ENCODE measurements around the gene YY1. TPM values are rescaled to one million over a fixed set of nuclear protein-coding genes. Genes with fewer than 3 reads are reported as not detected.

YY1 gene
- polyA plus RNA-seq, 1 experiment, result 45.6 TPM

DNA sequence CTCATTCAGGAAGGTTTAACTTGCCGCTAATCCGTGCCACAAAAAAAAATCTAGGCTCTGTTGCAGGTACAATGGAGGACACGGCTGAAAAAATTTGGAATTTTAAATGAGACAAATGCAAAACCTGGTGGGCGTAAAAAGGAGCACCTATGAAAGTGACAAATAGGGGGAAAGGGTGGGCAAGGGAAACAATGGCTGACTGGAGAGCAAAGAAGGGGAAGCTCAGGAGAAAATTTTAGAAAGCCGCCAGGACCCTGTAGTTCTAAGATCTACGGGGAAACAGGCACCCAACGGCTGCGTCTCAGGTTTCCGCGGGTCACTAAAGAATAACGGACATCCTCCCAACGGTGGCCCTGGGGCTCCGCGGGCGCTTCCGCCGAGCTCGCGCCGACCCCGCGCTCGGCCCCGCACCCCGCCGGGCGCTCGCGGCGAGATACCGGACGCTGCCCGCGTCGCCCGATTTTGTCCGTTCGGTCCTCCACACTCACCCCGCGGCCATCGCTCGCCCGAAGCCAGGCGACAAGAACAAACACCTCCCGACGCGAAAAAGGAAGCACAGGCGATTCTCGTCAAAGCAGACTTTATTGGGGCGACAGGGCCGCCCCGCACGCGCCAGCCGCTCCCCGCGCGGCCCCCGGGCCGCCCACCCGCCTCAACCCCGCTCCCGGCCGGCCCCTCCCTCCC is 1.1 kb upstream of the YY1 start:
- ChIA-PET POLR2A (interaction anchor here (0.6 to 1.2 kb wide), 2 partner anchors 23 to 93 kb away, joined by 3 to 4 read pairs; no protein-coding TSS in a partner anchor), CTCF (interaction anchor here (0.5 to 2.2 kb wide), 3 partner anchors 9 to 135 kb away, joined by 3 to 14 read pairs (median 3); no protein-coding TSS in a partner anchor)
- H3K27ac ChIP-seq (ENCODE audit: low read depth, low read length), result peak overlapping the region; percentile 70
- no peaks in the 10 kb centered on the region for H3K27me3 ChIP-seq (ENCODE audit: control insufficient read depth, insufficient read depth, low read length)
- H3K4me3 ChIP-seq (ENCODE audit: low read depth, low read length), result peak overlapping the region; percentile 81
- TF ChIP-seq, protein P1, sequence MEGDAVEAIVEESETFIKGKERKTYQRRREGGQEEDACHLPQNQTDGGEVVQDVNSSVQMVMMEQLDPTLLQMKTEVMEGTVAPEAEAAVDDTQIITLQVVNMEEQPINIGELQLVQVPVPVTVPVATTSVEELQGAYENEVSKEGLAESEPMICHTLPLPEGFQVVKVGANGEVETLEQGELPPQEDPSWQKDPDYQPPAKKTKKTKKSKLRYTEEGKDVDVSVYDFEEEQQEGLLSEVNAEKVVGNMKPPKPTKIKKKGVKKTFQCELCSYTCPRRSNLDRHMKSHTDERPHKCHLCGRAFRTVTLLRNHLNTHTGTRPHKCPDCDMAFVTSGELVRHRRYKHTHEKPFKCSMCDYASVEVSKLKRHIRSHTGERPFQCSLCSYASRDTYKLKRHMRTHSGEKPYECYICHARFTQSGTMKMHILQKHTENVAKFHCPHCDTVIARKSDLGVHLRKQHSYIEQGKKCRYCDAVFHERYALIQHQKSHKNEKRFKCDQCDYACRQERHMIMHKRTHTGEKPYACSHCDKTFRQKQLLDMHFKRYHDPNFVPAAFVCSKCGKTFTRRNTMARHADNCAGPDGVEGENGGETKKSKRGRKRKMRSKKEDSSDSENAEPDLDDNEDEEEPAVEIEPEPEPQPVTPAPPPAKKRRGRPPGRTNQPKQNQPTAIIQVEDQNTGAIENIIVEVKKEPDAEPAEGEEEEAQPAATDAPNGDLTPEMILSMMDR (IDR thresholded peaks at IDR 0.05; ENCODE audit: low read depth, low read length), result no peak
- DNase-seq (ENCODE audit: low read depth, low spot score), result no peak
- no peaks in the 10 kb centered on the region; the same call in 1 of the 2 replicates for H3K9me3 ChIP-seq (ENCODE audit: control insufficient read depth, insufficient read depth, low read length)

DNA sequence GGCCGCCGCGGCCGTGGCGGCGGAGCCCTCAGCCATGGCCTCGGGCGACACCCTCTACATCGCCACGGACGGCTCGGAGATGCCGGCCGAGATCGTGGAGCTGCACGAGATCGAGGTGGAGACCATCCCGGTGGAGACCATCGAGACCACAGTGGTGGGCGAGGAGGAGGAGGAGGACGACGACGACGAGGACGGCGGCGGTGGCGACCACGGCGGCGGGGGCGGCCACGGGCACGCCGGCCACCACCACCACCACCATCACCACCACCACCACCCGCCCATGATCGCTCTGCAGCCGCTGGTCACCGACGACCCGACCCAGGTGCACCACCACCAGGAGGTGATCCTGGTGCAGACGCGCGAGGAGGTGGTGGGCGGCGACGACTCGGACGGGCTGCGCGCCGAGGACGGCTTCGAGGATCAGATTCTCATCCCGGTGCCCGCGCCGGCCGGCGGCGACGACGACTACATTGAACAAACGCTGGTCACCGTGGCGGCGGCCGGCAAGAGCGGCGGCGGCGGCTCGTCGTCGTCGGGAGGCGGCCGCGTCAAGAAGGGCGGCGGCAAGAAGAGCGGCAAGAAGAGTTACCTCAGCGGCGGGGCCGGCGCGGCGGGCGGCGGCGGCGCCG is 381 bp downstream of the YY1 start:
- ChIA-PET CTCF (interaction anchor here (1.6 kb wide), 1 partner anchor 24 kb away, joined by 6 read pairs; no protein-coding TSS in a partner anchor), POLR2A (no interaction called here)
- H3K27ac ChIP-seq (ENCODE audit: low read depth, low read length), result peak overlapping the region; percentile 39
- no peaks in the 10 kb centered on the region; the same call in 1 of the 2 replicates for H3K9me3 ChIP-seq (ENCODE audit: control insufficient read depth, insufficient read depth, low read length)
- no peak for DNase-seq (ENCODE audit: low read depth, low spot score)
- H3K4me3 ChIP-seq (ENCODE audit: low read depth, low read length), result peak overlapping the region; percentile 91
- TF ChIP-seq, protein P1 (IDR thresholded peaks at IDR 0.05; ENCODE audit: low read depth, low read length), result no peak
- no peaks in the 10 kb centered on the region for H3K27me3 ChIP-seq (ENCODE audit: control insufficient read depth, insufficient read depth, low read length)

DNA sequence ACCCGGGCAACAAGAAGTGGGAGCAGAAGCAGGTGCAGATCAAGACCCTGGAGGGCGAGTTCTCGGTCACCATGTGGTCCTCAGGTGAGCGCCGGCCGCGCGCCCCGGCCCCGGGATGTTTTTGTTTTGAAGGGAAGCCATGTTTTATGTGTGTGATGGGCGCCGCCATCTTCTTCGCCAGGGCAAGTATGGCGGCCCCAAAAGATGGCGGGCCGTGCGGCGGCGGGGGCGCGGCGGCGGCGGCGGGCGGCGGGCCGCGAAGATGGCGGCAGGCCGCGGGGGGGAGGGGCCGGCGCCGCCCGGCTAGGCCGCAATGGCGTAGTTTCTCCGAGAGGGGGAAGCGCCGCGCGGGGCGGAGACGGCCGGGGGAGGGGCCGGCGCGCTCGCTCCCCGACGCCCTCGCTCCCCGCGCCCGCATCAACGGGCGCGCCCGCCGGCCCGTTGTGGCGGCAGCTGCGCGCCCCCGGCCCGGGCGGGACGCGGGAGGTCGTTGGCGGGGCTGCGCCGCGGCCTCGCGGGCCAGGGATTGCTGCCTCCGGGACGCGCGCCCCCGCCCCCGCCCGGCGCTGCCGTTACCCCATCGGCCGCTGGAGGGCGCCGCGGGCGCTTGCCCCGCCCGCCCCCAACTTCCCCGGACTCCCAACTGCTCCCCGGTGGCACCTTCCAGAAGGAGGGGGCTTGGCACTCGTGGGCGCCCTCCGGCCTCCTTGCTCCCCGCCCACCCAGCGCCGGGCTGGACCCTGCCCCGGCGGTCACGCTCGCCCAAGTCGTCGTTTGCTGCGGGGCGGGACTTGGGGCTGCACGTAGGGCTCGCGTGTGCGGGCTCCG is 1.1 kb downstream of the YY1 start:
- TF ChIP-seq, protein P1 (IDR thresholded peaks at IDR 0.05; ENCODE audit: low read depth, low read length), result peak; percentile 43
- POLR2A ChIA-PET, result interaction anchor here (1.1 to 1.2 kb wide), 2 partner anchors 22 to 57 kb away, joined by 3 read pairs; no protein-coding TSS in a partner anchor
- no peaks in the 10 kb centered on the region; the same call in 1 of the 2 replicates for H3K9me3 ChIP-seq (ENCODE audit: control insufficient read depth, insufficient read depth, low read length)
- H3K4me3 ChIP-seq (ENCODE audit: low read depth, low read length), result peak overlapping the region; percentile 91
- DNase-seq (ENCODE audit: low read depth, low spot score), result peak; percentile 83
- CTCF ChIA-PET, result interaction anchor here (0.6 to 1.7 kb wide), 17 partner anchors 10 to 270 kb away, joined by 3 to 9 read pairs (median 4); no protein-coding TSS in a partner anchor
- peak overlapping the region; percentile 81 for H3K27ac ChIP-seq (ENCODE audit: low read depth, low read length)
- H3K27me3 ChIP-seq (ENCODE audit: control insufficient read depth, insufficient read depth, low read length), result no peaks in the 10 kb centered on the region

DNA sequence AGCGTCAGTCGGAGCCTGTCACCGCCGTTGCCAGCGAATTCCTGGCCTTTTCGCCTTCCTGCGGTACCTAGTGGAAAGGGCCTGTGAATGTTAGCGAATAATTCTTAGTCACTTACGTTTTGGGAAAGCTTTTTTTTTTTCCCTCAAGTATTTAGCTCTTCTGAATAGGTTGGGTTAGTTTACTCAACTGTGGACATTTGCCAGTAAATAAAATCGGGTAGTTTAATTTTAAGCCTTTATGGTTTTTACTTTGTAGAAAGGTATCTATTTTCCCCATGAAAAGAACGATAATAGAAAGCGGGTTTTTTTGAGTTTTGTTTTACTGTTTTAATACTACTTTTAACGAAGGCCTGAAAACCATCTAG is 1.7 kb downstream of the YY1 start:
- Histone ChIP-seq H3K27me3 (ENCODE audit: control insufficient read depth, insufficient read depth, low read length) (no peaks in the 10 kb centered on the region), H3K27ac (ENCODE audit: low read depth, low read length) (peak overlapping the region; percentile 81), H3K9me3 (ENCODE audit: control insufficient read depth, insufficient read depth, low read length) (no peaks in the 10 kb centered on the region; the same call in 1 of the 2 replicates), H3K4me3 (ENCODE audit: low read depth, low read length) (peak overlapping the region; percentile 91)
- CTCF ChIA-PET, result interaction anchor here (0.6 to 1.7 kb wide), 19 partner anchors 10 to 271 kb away, joined by 3 to 9 read pairs (median 4); no protein-coding TSS in a partner anchor
- DNase-seq (ENCODE audit: low read depth, low spot score), result no peak
- POLR2A ChIA-PET, result interaction anchor here (1.1 to 1.2 kb wide), 2 partner anchors 21 to 57 kb away, joined by 3 read pairs; no protein-coding TSS in a partner anchor
- TF ChIP-seq, protein P1 (IDR thresholded peaks at IDR 0.05; ENCODE audit: low read depth, low read length), result no peak; the same call in 1 of the 2 replicates

Measured in AG04450 (cell line).